ENCODE results near the gene PDS5B.
A peak's percentile ranks its signal among the peaks of the same experiment; 100 is the strongest.
"Not testable (repeated sequence)": the region's sequence is repeated elsewhere in the genome, so short reads cannot be mapped to it uniquely, and the experiment has no call there.

The PDS5B gene

GRCh38 chr13:32586080-32586900 lies at the start of gene PDS5B:
Gene PDS5B, plus strand, starts transcription at chr13:32586452. Its CDS starts 62,321 bp downstream, at chr13:32648773.
- peak; percentile 89 to 93 for DNase-seq

GRCh38 chr13:32537580-32538142 lies 48.6 kb upstream of the PDS5B start:
- DNase-seq, result peak; percentile 13 to 18

- DNase-seq, result no peak
Measured at GRCh38 chr13:32538143-32538620, 48.1 kb upstream of the PDS5B start.

GRCh38 chr13:32538621-32539246 lies 47.5 kb upstream of the PDS5B start, which contains the start of gene N4BP2L2:
Gene N4BP2L2, minus strand, starts transcription at chr13:32538795. Its CDS starts 1,768 bp downstream, at chr13:32537027.
- peak; percentile 87 for DNase-seq

GRCh38 chr13:32542221-32542620 lies 44.0 kb upstream of the PDS5B start:
- no peak for DNase-seq

GRCh38 chr13:32545083-32545482 lies 41.2 kb upstream of the PDS5B start:
- no peak for DNase-seq

- no peak for DNase-seq
Measured at GRCh38 chr13:32548837-32549236, 37.4 kb upstream of the PDS5B start.

GRCh38 chr13:32549788-32550187 lies 36.5 kb upstream of the PDS5B start:
- DNase-seq, result no peak

- no peak for DNase-seq
Measured at GRCh38 chr13:32553720-32554119, 32.5 kb upstream of the PDS5B start.

- no peak for DNase-seq
Measured at GRCh38 chr13:32555613-32556012, 30.6 kb upstream of the PDS5B start.

GRCh38 chr13:32560842-32561241 lies 25.4 kb upstream of the PDS5B start:
- DNase-seq, result not testable (repeated sequence)

GRCh38 chr13:32575687-32576086 lies 10.6 kb upstream of the PDS5B start:
- not testable (repeated sequence) for DNase-seq

- no peak for DNase-seq
Measured at GRCh38 chr13:32577032-32577431, 9.2 kb upstream of the PDS5B start.

- no peak for DNase-seq
Measured at GRCh38 chr13:32581177-32581786, 5.0 kb upstream of the PDS5B start.

GRCh38 chr13:32582281-32582680 lies 4.0 kb upstream of the PDS5B start:
- DNase-seq, result no peak

GRCh38 chr13:32582991-32583390 lies 3.3 kb upstream of the PDS5B start:
- no peak for DNase-seq

GRCh38 chr13:32585550-32586079 lies 637 bp upstream of the PDS5B start:
- no peak for DNase-seq

GRCh38 chr13:32587011-32587810 lies 959 bp downstream of the PDS5B start:
- peak; percentile 40 to 42 for DNase-seq

- DNase-seq, result no peak
Measured at GRCh38 chr13:32587811-32588170, 1.5 kb downstream of the PDS5B start.

- no peak for DNase-seq
Measured at GRCh38 chr13:32588736-32589135, 2.5 kb downstream of the PDS5B start.

- no peak for DNase-seq
Measured at GRCh38 chr13:32589471-32589870, 3.2 kb downstream of the PDS5B start.

- no peak for DNase-seq
Measured at GRCh38 chr13:32590266-32590665, 4.0 kb downstream of the PDS5B start.

Data from activated CD4-positive, alpha-beta T cell treated with anti-CD3 and anti-CD28 coated beads, Interleukin-2, amount 50 U/mL, for 4 hours (primary cell).